ENCODE results near the gene PLLP. TPM values are rescaled to one million over a fixed set of nuclear protein-coding genes. Genes with fewer than 3 reads are reported as not detected.
A peak's percentile ranks its signal among the peaks of the same experiment; 100 is the strongest.

PLLP gene
- total and polyA plus RNA-seq, 12 donors = 1.0 to 10.0 (median 2.7) TPM

DNA sequence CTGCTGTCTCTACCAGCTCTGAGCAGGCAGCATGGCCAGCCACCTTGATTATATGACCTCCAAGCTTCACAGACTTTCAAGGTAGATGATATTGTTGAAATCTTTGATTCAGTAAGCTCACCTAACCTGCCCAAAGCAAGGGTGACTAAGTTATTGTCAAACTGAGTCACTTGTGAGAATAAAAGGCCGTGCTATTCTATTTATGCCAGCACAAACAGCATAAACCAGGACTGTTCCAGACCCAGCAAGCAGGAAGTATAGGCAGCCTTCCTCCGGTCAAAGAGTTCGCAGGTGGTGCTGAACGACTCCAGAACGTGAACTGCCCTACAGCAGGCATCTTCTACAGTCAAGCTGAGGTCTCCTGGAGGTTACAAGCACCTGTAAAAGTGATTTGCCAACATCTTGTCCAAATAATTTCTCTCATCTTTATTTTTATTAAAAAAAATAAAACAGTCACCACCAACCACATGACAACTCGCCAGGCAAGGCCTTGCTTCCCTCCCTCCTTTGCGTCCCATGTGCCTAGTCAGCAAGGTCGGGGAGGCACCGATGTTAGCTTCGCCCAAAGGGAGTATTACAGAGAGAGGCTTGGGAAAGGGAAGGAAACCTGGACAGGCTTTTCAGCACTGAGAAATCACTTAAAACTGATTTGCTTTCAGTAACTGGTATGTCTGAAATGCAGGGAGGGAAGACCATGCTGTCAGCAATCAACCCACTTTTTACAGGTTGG lies 28.6 kb downstream of the PLLP start:
- TF ChIP-seq, protein P1, sequence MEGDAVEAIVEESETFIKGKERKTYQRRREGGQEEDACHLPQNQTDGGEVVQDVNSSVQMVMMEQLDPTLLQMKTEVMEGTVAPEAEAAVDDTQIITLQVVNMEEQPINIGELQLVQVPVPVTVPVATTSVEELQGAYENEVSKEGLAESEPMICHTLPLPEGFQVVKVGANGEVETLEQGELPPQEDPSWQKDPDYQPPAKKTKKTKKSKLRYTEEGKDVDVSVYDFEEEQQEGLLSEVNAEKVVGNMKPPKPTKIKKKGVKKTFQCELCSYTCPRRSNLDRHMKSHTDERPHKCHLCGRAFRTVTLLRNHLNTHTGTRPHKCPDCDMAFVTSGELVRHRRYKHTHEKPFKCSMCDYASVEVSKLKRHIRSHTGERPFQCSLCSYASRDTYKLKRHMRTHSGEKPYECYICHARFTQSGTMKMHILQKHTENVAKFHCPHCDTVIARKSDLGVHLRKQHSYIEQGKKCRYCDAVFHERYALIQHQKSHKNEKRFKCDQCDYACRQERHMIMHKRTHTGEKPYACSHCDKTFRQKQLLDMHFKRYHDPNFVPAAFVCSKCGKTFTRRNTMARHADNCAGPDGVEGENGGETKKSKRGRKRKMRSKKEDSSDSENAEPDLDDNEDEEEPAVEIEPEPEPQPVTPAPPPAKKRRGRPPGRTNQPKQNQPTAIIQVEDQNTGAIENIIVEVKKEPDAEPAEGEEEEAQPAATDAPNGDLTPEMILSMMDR (IDR thresholded peaks at IDR 0.05) = no peak
- no peak for TF ChIP-seq POLR2A (IDR thresholded peaks at IDR 0.05)
- intact Hi-C loops (cut with DNase I) = no loop called here

DNA sequence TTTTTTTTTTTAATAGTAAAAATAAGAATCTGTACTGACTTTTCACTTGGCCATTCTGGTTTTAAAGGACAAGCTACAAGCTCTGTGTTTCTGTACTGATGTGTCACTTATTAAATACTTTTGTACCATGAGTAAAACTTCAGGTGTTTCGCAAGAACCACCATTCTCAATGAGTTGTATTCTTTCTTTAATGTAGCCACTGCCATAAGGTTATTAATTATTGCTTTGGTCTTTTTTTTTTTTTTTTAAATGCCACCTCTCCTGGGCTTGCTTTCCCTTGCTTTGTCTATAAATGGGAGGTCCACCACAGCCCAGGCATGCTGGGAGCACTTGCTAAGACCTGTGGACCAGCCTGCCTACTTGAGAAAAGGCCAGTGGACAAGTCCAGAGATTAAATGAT lies 31.0 kb downstream of the PLLP start:
- intact Hi-C loops (cut with DNase I) = no loop called here
- Histone ChIP-seq H3K36me3 (replicated peaks in 1 of 2) (peaks cover 0 to 57% of the 10 kb centered on the region in 2 donors), H3K27me3 (no peaks in the 10 kb centered on the region), H3K4me1 (replicated peaks in 1 of 2) (no peaks in the 10 kb centered on the region), H3K9me3 (replicated peaks in 1 of 3) (no peaks in the 10 kb centered on the region), H3K4me3 (no peak overlapping the region), H3K27ac (no peak overlapping the region)
- 96 to 100% (median 99%) methylated on average over 1 of the region's 1 CpG for WGBS, 4 donors
- TF ChIP-seq, protein P1 (IDR thresholded peaks at IDR 0.05) = no peak
- TF ChIP-seq POLR2A (IDR thresholded peaks at IDR 0.05) = no peak
- peak in 1 of 7 donors; percentile 41 for DNase-seq

More for the DNA sequence above, 28.6 kb downstream of the PLLP start:
- H3K27ac ChIP-seq = no peak overlapping the region
- H3K9me3 ChIP-seq (replicated peaks in 1 of 3) = no peaks in the 10 kb centered on the region
- no peaks in the 10 kb centered on the region for H3K27me3 ChIP-seq
- H3K4me1 ChIP-seq (replicated peaks in 1 of 2) = no peaks in the 10 kb centered on the region
- 83 to 90% (median 85%) methylated on average over 10 of the region's 10 CpGs for WGBS, 4 donors
- peak in 1 of 7 donors; percentile 27 for DNase-seq
- peaks cover 0 to 33% of the 10 kb centered on the region in 2 donors for H3K36me3 ChIP-seq (replicated peaks in 1 of 2)
- H3K4me3 ChIP-seq = no peak overlapping the region

DNA sequence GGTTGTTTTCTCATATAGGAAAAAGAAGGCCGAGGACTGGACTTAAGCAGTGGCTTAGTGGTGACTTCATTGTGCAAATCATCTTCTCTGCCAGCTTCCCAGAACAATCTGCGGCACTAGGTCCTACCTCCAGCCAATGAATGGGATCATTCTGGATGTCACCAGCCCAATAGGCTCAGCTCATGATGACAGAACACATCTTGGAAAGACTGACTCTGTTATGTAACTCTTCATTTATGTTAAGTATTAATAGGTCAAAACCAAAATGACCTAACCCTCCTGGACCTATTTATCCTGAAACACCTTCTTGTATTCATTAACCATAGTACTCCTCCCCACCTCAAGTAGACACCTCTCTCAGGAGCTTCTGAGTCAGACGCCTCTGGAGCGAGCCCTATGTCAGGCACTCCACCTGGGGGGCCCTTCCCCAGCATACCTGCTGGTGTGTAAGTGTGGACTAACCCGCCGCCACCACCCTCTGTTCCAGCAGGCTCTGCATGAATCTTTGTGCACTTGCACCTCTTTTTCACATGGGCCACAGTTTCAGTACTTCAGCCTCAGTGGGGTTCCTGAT lies 32.2 kb downstream of the PLLP start:
- intact Hi-C loops (cut with DNase I) = no loop called here
- H3K36me3 ChIP-seq (replicated peaks in 1 of 2) = peaks cover 0 to 68% of the 10 kb centered on the region in 2 donors
- H3K9me3 ChIP-seq (replicated peaks in 1 of 3) = no peaks in the 10 kb centered on the region
- 89 to 98% (median 95%) methylated on average over 5 to 6 of the region's 6 CpGs for WGBS, 4 donors
- no peaks in the 10 kb centered on the region for H3K4me1 ChIP-seq (replicated peaks in 1 of 2)
- peak in 1 of 7 donors; percentile 27 for DNase-seq
- H3K27me3 ChIP-seq = no peaks in the 10 kb centered on the region
- H3K4me3 ChIP-seq = no peak overlapping the region
- H3K27ac ChIP-seq = no peak overlapping the region
- TF ChIP-seq, protein P1 (IDR thresholded peaks at IDR 0.05) = no peak
- no peak for TF ChIP-seq POLR2A (IDR thresholded peaks at IDR 0.05)

DNA sequence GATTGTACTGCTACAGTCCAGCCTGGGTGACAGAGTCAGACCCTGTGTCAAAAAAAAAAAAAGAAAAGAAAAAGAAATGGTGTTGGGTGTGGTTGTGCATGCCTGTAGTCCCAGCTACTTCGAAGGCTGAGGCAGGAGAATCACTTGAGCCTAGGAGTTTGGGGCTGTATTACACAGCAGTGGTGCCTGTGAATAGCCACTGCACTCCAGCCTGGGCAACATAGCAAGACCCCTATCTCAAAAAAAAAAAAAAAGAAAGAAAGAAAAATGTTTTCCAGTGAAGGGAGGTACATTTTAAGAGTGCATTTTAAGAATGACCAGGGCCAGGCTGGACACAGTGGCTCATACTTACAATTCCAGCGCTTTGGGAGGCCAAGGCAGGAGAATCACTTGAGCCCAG lies 33.1 kb downstream of the PLLP start:
- TF ChIP-seq POLR2A (IDR thresholded peaks at IDR 0.05) = no peak
- TF ChIP-seq, protein P1 (IDR thresholded peaks at IDR 0.05) = no peak
- Histone ChIP-seq H3K4me3 (no peak overlapping the region), H3K36me3 (replicated peaks in 1 of 2) (peaks cover 0 to 69% of the 10 kb centered on the region in 2 donors), H3K9me3 (replicated peaks in 1 of 3) (no peaks in the 10 kb centered on the region), H3K27ac (no peak overlapping the region), H3K27me3 (no peaks in the 10 kb centered on the region), H3K4me1 (replicated peaks in 1 of 2) (no peaks in the 10 kb centered on the region)
- intact Hi-C loops (cut with DNase I) = no loop called here
- WGBS, 4 donors = 93 to 98% (median 97%) methylated on average over 2 of the region's 2 CpGs
- peak in 1 of 7 donors; percentile 18 for DNase-seq
